HuH-7.5 (cell line): ENCODE results near the gene LYRM1.
"Not testable (repeated sequence)": the region's sequence is repeated elsewhere in the genome, so short reads cannot be mapped to it uniquely, and the experiment has no call there.

ENCODE experiments used
- DNase-seq: peaks from one replicate; pipeline ENCODE4 v3.0.0; 2011; ENCODE audit warnings: low spot score

The LYRM1 gene

GRCh38 chr16:20937736-20938135, 37.2 kb downstream of the LYRM1 start:
- no peak for DNase-seq

GRCh38 chr16:20938426-20938825, 37.9 kb downstream of the LYRM1 start:
- DNase-seq: no peak

GRCh38 chr16:20939611-20940010, 39.0 kb downstream of the LYRM1 start:
- no peak for DNase-seq

- no peak for DNase-seq
Measured at GRCh38 chr16:20940871-20941635, 40.5 kb downstream of the LYRM1 start.

GRCh38 chr16:20941636-20941926, 41.0 kb downstream of the LYRM1 start:
- no peak for DNase-seq

GRCh38 chr16:20942256-20942655, 41.7 kb downstream of the LYRM1 start:
- DNase-seq: no peak

GRCh38 chr16:20944861-20945574, 44.4 kb downstream of the LYRM1 start:
- no peak for DNase-seq

- DNase-seq: not testable (repeated sequence)
Measured at GRCh38 chr16:20945575-20945875, 45.0 kb downstream of the LYRM1 start.

- no peak for DNase-seq
Measured at GRCh38 chr16:20946015-20946629, 45.6 kb downstream of the LYRM1 start.

GRCh38 chr16:20948444-20948843, 47.9 kb downstream of the LYRM1 start:
- no peak for DNase-seq

- no peak for DNase-seq
Measured at GRCh38 chr16:20949660-20950059, 49.1 kb downstream of the LYRM1 start.

GRCh38 chr16:20950294-20950693, 49.7 kb downstream of the LYRM1 start:
- DNase-seq: no peak

- no peak for DNase-seq
Measured at GRCh38 chr16:20952139-20952920, 51.8 kb downstream of the LYRM1 start.

- DNase-seq: no peak
Measured at GRCh38 chr16:20954574-20954973, 54.0 kb downstream of the LYRM1 start.

GRCh38 chr16:20956319-20956718, 55.7 kb downstream of the LYRM1 start:
- DNase-seq: no peak

GRCh38 chr16:20957153-20957552, 56.6 kb downstream of the LYRM1 start:
- no peak for DNase-seq

GRCh38 chr16:20960899-20961298, 60.3 kb downstream of the LYRM1 start:
- no peak for DNase-seq

GRCh38 chr16:20968765-20969164, 68.2 kb downstream of the LYRM1 start:
- DNase-seq: no peak

- DNase-seq: no peak
Measured at GRCh38 chr16:20969386-20969785, 68.8 kb downstream of the LYRM1 start.

- no peak for DNase-seq
Measured at GRCh38 chr16:20971401-20971800, 70.8 kb downstream of the LYRM1 start.

- not testable (repeated sequence) for DNase-seq
Measured at GRCh38 chr16:20973201-20973600, 72.6 kb downstream of the LYRM1 start.
